Neural cell (in vitro differentiated cells): ENCODE measurements around the gene SZT2. TPM values are rescaled to one million over a fixed set of nuclear protein-coding genes. Genes with fewer than 3 reads are reported as not detected.

ENCODE experiments used
- H2AFZ ChIP-seq: fragments of 200-600, 300-800 bp; sonication (generic), shearing (Covaris generic); 2 replicates; pipeline ENCODE4 v1.6.0; 2014; ENCODE audit warnings: low read depth, mild to moderate bottlenecking, antibody characterized with exemption, low read length, moderate library complexity
- H3F3A ChIP-seq: fragments of 200-600 bp; shearing (Covaris generic); 2 replicates; pipeline ENCODE4 v1.6.1; 2016; ENCODE audit warnings: mild to moderate bottlenecking, moderate library complexity, mixed read lengths, antibody characterized with exemption, low read length; ENCODE audit not compliant: insufficient read depth, poor library complexity, severe bottlenecking
- H3K27ac ChIP-seq: fragments of 200-600, 300-800 bp; sonication (generic), shearing (Covaris generic); 2 replicates; pipeline ENCODE4 v1.5.1; 2014; ENCODE audit warnings: mild to moderate bottlenecking, low read length, moderate library complexity
- H3K27me3 ChIP-seq: fragments of 300-800, 200-600 bp; sonication (generic), shearing (Covaris generic); 2 replicates; pipeline ENCODE4 v1.6.0; 2014; ENCODE audit warnings: mild to moderate bottlenecking, low read depth, low read length, moderate library complexity; ENCODE audit not compliant: insufficient read depth
- H3K36me3 ChIP-seq: fragments of 300-800, 200-600 bp; sonication (generic), shearing (Covaris generic); 2 replicates; pipeline ENCODE4 v1.5.1; 2014; ENCODE audit warnings: mild to moderate bottlenecking, antibody characterized with exemption, low read length, moderate library complexity; ENCODE audit not compliant: insufficient read depth
- H3K4me2 ChIP-seq: fragments of 300-800, 200-600 bp; sonication (generic), shearing (Covaris generic); 2 replicates; pipeline ENCODE4 v1.6.0; 2014; ENCODE audit warnings: mild to moderate bottlenecking, low read length
- H3K4me3 ChIP-seq: fragments of 300-800, 200-600 bp; sonication (generic), shearing (Covaris generic); 2 replicates; pipeline ENCODE4 v1.5.1; 2014; ENCODE audit warnings: mild to moderate bottlenecking, low read length, moderate library complexity
- H3K79me2 ChIP-seq: fragments of 200-600 bp; shearing (Covaris generic); replicated peaks from 2 replicates; pipeline ENCODE4 v1.6.0; 2014; ENCODE audit warnings: mild to moderate bottlenecking, low read length, moderate library complexity; ENCODE audit not compliant: insufficient read depth
- H3K9ac ChIP-seq: fragments of 300-800, 200-600 bp; sonication (generic), shearing (Covaris generic); 2 replicates; pipeline ENCODE4 v1.6.1; 2016; ENCODE audit warnings: mild to moderate bottlenecking, low read length, mixed read lengths
- H3K9me2 ChIP-seq: fragments of 200-600 bp; shearing (Covaris generic); 2 replicates; pipeline ENCODE4 v1.6.1; 2016; ENCODE audit warnings: mild to moderate bottlenecking, low read length, mixed read lengths; ENCODE audit not compliant: insufficient read depth
- H3K9me3 ChIP-seq: fragments of 200-600, 300-800 bp; sonication (generic), shearing (Covaris generic); 2 replicates; pipeline ENCODE4 v1.6.1; 2016; ENCODE audit warnings: mild to moderate bottlenecking, mixed run types, low read length, moderate library complexity, mixed read lengths
- H4K20me1 ChIP-seq: fragments of 200-600 bp; shearing (Covaris generic); 2 replicates; pipeline ENCODE4 v1.6.1; 2016; ENCODE audit warnings: mild to moderate bottlenecking, mixed run types; ENCODE audit not compliant: insufficient read depth
- CTCF ChIP-seq: fragments of 450-650 bp; IDR thresholded peaks from 2 replicates; pipeline ENCODE4 v1.5.1; 2014; ENCODE audit warnings: antibody characterized with exemption, mild to moderate bottlenecking, moderate library complexity; ENCODE audit not compliant: poor library complexity, severe bottlenecking
- EP300 ChIP-seq: fragments of 450-650 bp; conservative IDR thresholded peaks from 2 replicates; pipeline ENCODE4 v1.6.1; 2014; ENCODE audit warnings: antibody characterized with exemption, mild to moderate bottlenecking, moderate library complexity; ENCODE audit not compliant: poor library complexity, severe bottlenecking
- EZH2 ChIP-seq: fragments of 200-600, 300-800 bp; shearing (Covaris generic), sonication (generic); IDR thresholded peaks from 2 replicates; pipeline ENCODE4 v1.6.1; 2014; ENCODE audit warnings: antibody characterized with exemption, low read length, borderline replicate concordance, mild to moderate bottlenecking; ENCODE audit not compliant: insufficient read depth, poor library complexity, severe bottlenecking
- MXI1 ChIP-seq: fragments of 450-650 bp; conservative IDR thresholded peaks from 2 replicates; pipeline ENCODE4 v1.6.1; 2014; ENCODE audit warnings: antibody characterized with exemption, mild to moderate bottlenecking; ENCODE audit not compliant: poor library complexity, severe bottlenecking
- POLR2AphosphoS5 ChIP-seq: IDR thresholded peaks from 2 replicates; pipeline ENCODE4 v1.6.1; 2012
- RAD21 ChIP-seq: fragments of 450-650 bp; conservative IDR thresholded peaks from 2 replicates; pipeline ENCODE4 v1.6.1; 2014; ENCODE audit warnings: antibody characterized with exemption, mild to moderate bottlenecking, moderate library complexity
- REST ChIP-seq: IDR thresholded peaks from 2 replicates; pipeline ENCODE4 v1.6.1; 2012; ENCODE audit warnings: borderline replicate concordance
- SMC3 ChIP-seq: fragments of 450-650 bp; conservative IDR thresholded peaks from 2 replicates; pipeline ENCODE4 v1.6.1; 2014; ENCODE audit warnings: antibody characterized with exemption, mild to moderate bottlenecking, moderate library complexity; ENCODE audit not compliant: poor library complexity
- TAF1 ChIP-seq: IDR thresholded peaks from 2 replicates; pipeline ENCODE4 v1.6.1; 2012; ENCODE audit warnings: low read depth
- polyA plus RNA-seq: library from polyadenylated mRNA; depleted of rRNA; stranded (reverse); fragments of >200 nt; gene quantifications from 2 replicates; pipeline ENCODE4 v1.2.3, GENCODE V29; 2014

SZT2 gene
- polyA plus RNA-seq, 1 donor from 2014 or later, result 6.6 TPM

GRCh38 chr1:43422995-43423671 lies 33.4 kb downstream of the SZT2 start:
- Histone ChIP-seq H3K36me3 (no peaks in the 10 kb centered on the region), H2AFZ (no peak overlapping the region), H3K79me2 (no peaks in the 10 kb centered on the region), H3K9ac (no peak overlapping the region), H3K4me2 (no peak overlapping the region), H3K4me3 (no peak overlapping the region), H4K20me1 (no peaks in the 10 kb centered on the region), H3K9me2 (no peaks in the 10 kb centered on the region), H3F3A (no peaks in the 10 kb centered on the region), H3K27ac (no peak overlapping the region), H3K9me3 (no peaks in the 10 kb centered on the region), H3K27me3 (no peaks in the 10 kb centered on the region)
- TF ChIP-seq MXI1 (no peak), CTCF (no peak), EZH2 (no peak), REST (no peak), SMC3 (no peak), TAF1 (no peak), POLR2AphosphoS5 (no peak), EP300 (no peak), RAD21 (no peak)

- Histone ChIP-seq H3K27ac (no peak overlapping the region), H3K4me2 (no peak overlapping the region), H2AFZ (no peak overlapping the region), H3K9me3 (no peaks in the 10 kb centered on the region), H3F3A (no peaks in the 10 kb centered on the region), H3K79me2 (no peaks in the 10 kb centered on the region), H3K36me3 (no peaks in the 10 kb centered on the region), H3K9ac (no peak overlapping the region), H3K27me3 (no peaks in the 10 kb centered on the region), H3K4me3 (no peak overlapping the region), H3K9me2 (no peaks in the 10 kb centered on the region), H4K20me1 (no peaks in the 10 kb centered on the region)
- TF ChIP-seq POLR2AphosphoS5 (no peak), EZH2 (no peak), MXI1 (no peak), TAF1 (no peak), SMC3 (no peak), RAD21 (no peak), EP300 (no peak), CTCF (no peak), REST (no peak)
These were observed 34.2 kb downstream of the SZT2 start for GRCh38 chr1:43423672-43424550.
